ENCODE measurements around the gene ALG3. TPM values are rescaled to one million over a fixed set of nuclear protein-coding genes. Genes with fewer than 3 reads are reported as not detected.

Gene ALG3
- total RNA-seq, 1 experiment from 2014 or later: 57.3 TPM

- DNase-seq (ENCODE audit: low spot score) (no peak), ATAC-seq (no peak)
- CTCF ChIA-PET: no interaction called here
- Mint-ChIP-seq H3K27ac (no peak overlapping the region), H3K4me1 (peaks cover 8% of the 10 kb centered on the region; the same call in 1 of the 2 replicates), H3K36me3 (no peaks in the 10 kb centered on the region), H3K9me3 (no peaks in the 10 kb centered on the region), H3K27me3 (ENCODE audit: low read depth) (peaks cover 63% of the 10 kb centered on the region), H3K4me3 (peak overlapping the region; percentile 70)
- POLR2A ChIA-PET: no interaction called here
- TF ChIP-seq JAZF1 (CRISPR knock-in tag; IDR thresholded peaks at IDR 0.05) (no peak), FOXJ3 (CRISPR knock-in tag; IDR thresholded peaks at IDR 0.05; ENCODE audit: borderline replicate concordance) (no peak), MLX (CRISPR knock-in tag; IDR thresholded peaks at IDR 0.05) (no peak), ZNF532 (CRISPR knock-in tag; IDR thresholded peaks at IDR 0.05; ENCODE audit: borderline replicate concordance) (no peak), ARID4B (CRISPR knock-in tag; IDR thresholded peaks at IDR 0.05; ENCODE audit: borderline replicate concordance) (no peak), ZNF416 (CRISPR knock-in tag; IDR thresholded peaks at IDR 0.05) (no peak), MAX (CRISPR knock-in tag; IDR thresholded peaks at IDR 0.05) (no peak), NFATC4 (CRISPR knock-in tag; IDR thresholded peaks at IDR 0.05) (no peak), PRDM15 (CRISPR knock-in tag; IDR thresholded peaks at IDR 0.05) (no peak), CBFB (CRISPR knock-in tag; IDR thresholded peaks at IDR 0.05; ENCODE audit: low read depth) (no peak), ZBTB43 (CRISPR knock-in tag; IDR thresholded peaks at IDR 0.05) (no peak)
These were observed 17.1 kb downstream of the ALG3 start for GRCh38 chr3:184231671-184232070.

All from WTC11 (cell line).